Activated CD8-positive, alpha-beta memory T cell treated with anti-CD3 and anti-CD28 coated beads for 36 hours (primary cell): ENCODE measurements around the gene KCNG4. TPM values are rescaled to one million over a fixed set of nuclear protein-coding genes. Genes with fewer than 3 reads are reported as not detected.

ENCODE experiments used
- CTCF ChIA-PET: fragments of 350-600 bp; sonication (Branson Sonifier 250); formaldehyde crosslinking; loops from one replicate; lab custom pipeline; 2021; ENCODE audit warnings: antibody characterized with exemption; lab: Charles Lee
- POLR2A ChIA-PET: fragments of 350-600 bp; sonication (Branson Sonifier 250); formaldehyde crosslinking; loops from one replicate; lab custom pipeline; 2021; ENCODE audit warnings: antibody characterized with exemption; lab: Charles Lee
- total RNA-seq, 2 experiments: library from RNA; stranded (reverse); gene quantifications; one replicate each; pipeline ENCODE4 v1.2.3, GENCODE V29; 2021

KCNG4 gene
- total RNA-seq, 2 experiments from 2014 or later, result not detected

- POLR2A ChIA-PET, result no interaction called here
- CTCF ChIA-PET, result no interaction called here
Observed at GRCh38 chr16:84241778-84242177, 2.0 kb upstream of the KCNG4 start.

- POLR2A ChIA-PET, result no interaction called here
- CTCF ChIA-PET, result no interaction called here
Observed at GRCh38 chr16:84240455-84240854, 643 bp upstream of the KCNG4 start.

- POLR2A ChIA-PET, result no interaction called here
- CTCF ChIA-PET, result no interaction called here
Observed at GRCh38 chr16:84239141-84239769, 557 bp downstream of the KCNG4 start.

GRCh38 chr16:84237994-84238750, 1.6 kb downstream of the KCNG4 start:
- ChIA-PET POLR2A (no interaction called here), CTCF (no interaction called here)

- CTCF ChIA-PET, result no interaction called here
- POLR2A ChIA-PET, result no interaction called here
Observed at GRCh38 chr16:84236671-84237070, 3.1 kb downstream of the KCNG4 start.

- POLR2A ChIA-PET, result no interaction called here
- CTCF ChIA-PET, result no interaction called here
Observed at GRCh38 chr16:84234321-84235241, 5.2 kb downstream of the KCNG4 start.

- CTCF ChIA-PET, result no interaction called here
- POLR2A ChIA-PET, result no interaction called here
Observed at GRCh38 chr16:84233748-84234147, 6.1 kb downstream of the KCNG4 start.

GRCh38 chr16:84232969-84233368, 6.8 kb downstream of the KCNG4 start:
- ChIA-PET POLR2A (no interaction called here), CTCF (interaction anchor here (0.6 kb wide), 1 partner anchor 10 kb away, joined by 3 read pairs; no protein-coding TSS in a partner anchor)

GRCh38 chr16:84232060-84232459, 7.8 kb downstream of the KCNG4 start:
- ChIA-PET CTCF (no interaction called here), POLR2A (no interaction called here)

GRCh38 chr16:84229471-84229870, 10.3 kb downstream of the KCNG4 start:
- CTCF ChIA-PET, result no interaction called here
- POLR2A ChIA-PET, result no interaction called here

- POLR2A ChIA-PET, result no interaction called here
- CTCF ChIA-PET, result no interaction called here
Observed at GRCh38 chr16:84228256-84228838, 11.5 kb downstream of the KCNG4 start.

GRCh38 chr16:84227548-84227947, 12.3 kb downstream of the KCNG4 start:
- ChIA-PET POLR2A (no interaction called here), CTCF (no interaction called here)

- CTCF ChIA-PET, result no interaction called here
- POLR2A ChIA-PET, result no interaction called here
Observed at GRCh38 chr16:84226026-84226425, 13.8 kb downstream of the KCNG4 start.

GRCh38 chr16:84225571-84225970, 14.2 kb downstream of the KCNG4 start:
- POLR2A ChIA-PET, result no interaction called here
- CTCF ChIA-PET, result no interaction called here

- ChIA-PET POLR2A (no interaction called here), CTCF (no interaction called here)
Observed at GRCh38 chr16:84225126-84225525, 14.7 kb downstream of the KCNG4 start.

GRCh38 chr16:84224554-84224953, 15.3 kb downstream of the KCNG4 start:
- ChIA-PET POLR2A (no interaction called here), CTCF (no interaction called here)

GRCh38 chr16:84223456-84223855, 16.4 kb downstream of the KCNG4 start:
- CTCF ChIA-PET, result no interaction called here

GRCh38 chr16:84220851-84221250, 19.0 kb downstream of the KCNG4 start:
- CTCF ChIA-PET, result no interaction called here

More at GRCh38 chr16:84223456-84223855, 16.4 kb downstream of the KCNG4 start:
- POLR2A ChIA-PET, result no interaction called here

GRCh38 chr16:84218956-84219355, 20.9 kb downstream of the KCNG4 start:
- ChIA-PET CTCF (interaction anchor here (0.6 kb wide), 1 partner anchor 63 kb away, joined by 3 read pairs; no protein-coding TSS in a partner anchor), POLR2A (no interaction called here)

More at GRCh38 chr16:84220851-84221250, 19.0 kb downstream of the KCNG4 start:
- POLR2A ChIA-PET, result no interaction called here
